IMR-90 (cell line): ENCODE data around the gene CARD19. TPM values are rescaled to one million over a fixed set of nuclear protein-coding genes. Genes with fewer than 3 reads are reported as not detected.

ENCODE experiments used
- ATAC-seq: fragments of 200-7000 bp; cut with Tn5 transposase; 2 replicates; pipeline ENCODE4 v1.9.1; 2020; ENCODE audit warnings: low read depth, mild to moderate bottlenecking, moderate library complexity
- BruUV-seq: library from RNA; stranded (reverse); fragments of 400-500 nt; replicated peaks from 2 replicates; lab custom pipeline; 2021; lab: Mats Ljungman, UMichigan
- CTCF ChIA-PET: fragments of 300-600 bp; formaldehyde crosslinking; extraction: SDS; loops from one replicate; lab custom pipeline; 2021; ENCODE audit warnings: antibody characterized with exemption; lab: Yijun Ruan, JAX
- POLR2A ChIA-PET: fragments of 300-600 bp; sonication (Branson Sonifier 250); formaldehyde crosslinking; loops from one replicate; lab custom pipeline; 2022; ENCODE audit warnings: antibody characterized with exemption; ENCODE audit not compliant: unreplicated experiment; lab: Charles Lee
- DNase-seq: peaks from one replicate; pipeline ENCODE4 v3.0.0; 2013
- H2AFZ ChIP-seq: replicated peaks from 2 replicates; pipeline ENCODE3; 2013; ENCODE audit warnings: low read length, mild to moderate bottlenecking; ENCODE audit not compliant: poor library complexity
- H2AK5ac ChIP-seq: 2 replicates; pipeline ENCODE4 v1.6.1; 2013; ENCODE audit warnings: low read depth, low read length, inconsistent platforms
- H2AK9ac ChIP-seq: replicated peaks from 2 replicates; pipeline ENCODE3; 2013; ENCODE audit warnings: mild to moderate bottlenecking, low read depth, low read length, moderate library complexity; ENCODE audit not compliant: poor library complexity
- H2BK120ac ChIP-seq: 2 replicates; pipeline ENCODE4 v1.6.1; 2013; ENCODE audit warnings: low read depth, low read length, inconsistent platforms
- H2BK15ac ChIP-seq: 3 replicates; pipeline ENCODE4 v1.6.1; 2013; ENCODE audit warnings: low read depth, low read length, inconsistent platforms
- H2BK20ac ChIP-seq: 2 replicates; pipeline ENCODE4 v1.6.1; 2013; ENCODE audit warnings: low read depth, mild to moderate bottlenecking, inconsistent platforms, low read length, moderate library complexity
- H2BK5ac ChIP-seq: 2 replicates; pipeline ENCODE4 v1.6.1; 2013; ENCODE audit warnings: mild to moderate bottlenecking, low read depth, low read length, inconsistent platforms; ENCODE audit not compliant: poor library complexity, severe bottlenecking
- H3K14ac ChIP-seq: replicated peaks from 2 replicates; pipeline ENCODE4 v1.6.1; 2013; ENCODE audit warnings: low read depth, low read length, inconsistent platforms
- H3K18ac ChIP-seq: 2 replicates; pipeline ENCODE4 v1.6.1; 2013; ENCODE audit warnings: low read depth, low read length, control low read depth
- H3K23ac ChIP-seq: 2 replicates; pipeline ENCODE4 v1.6.1; 2013; ENCODE audit warnings: low read depth, low read length, inconsistent platforms
- H3K27ac ChIP-seq: 2 replicates; pipeline ENCODE4 v1.5.1; 2013; ENCODE audit warnings: mild to moderate bottlenecking, control low read depth, low read length; ENCODE audit not compliant: insufficient read depth
- H3K27me3 ChIP-seq: 2 replicates; pipeline ENCODE4 v1.6.1; 2013; ENCODE audit warnings: low read length; ENCODE audit not compliant: control insufficient read depth, insufficient read depth
- H3K36me3 ChIP-seq: 2 replicates; pipeline ENCODE4 v1.6.1; 2013; ENCODE audit warnings: low read length, mixed read lengths; ENCODE audit not compliant: control insufficient read depth, insufficient read depth
- H3K4ac ChIP-seq: 2 replicates; pipeline ENCODE4 v1.6.1; 2013; ENCODE audit warnings: low read depth, low read length, inconsistent platforms
- H3K4me1 ChIP-seq: 2 replicates; pipeline ENCODE4 v1.6.1; 2013; ENCODE audit warnings: low read length, mixed read lengths; ENCODE audit not compliant: control insufficient read depth, insufficient read depth
- H3K4me2 ChIP-seq: 2 replicates; pipeline ENCODE4 v1.6.1; 2013; ENCODE audit warnings: low read depth, mild to moderate bottlenecking, control low read depth, low read length, moderate library complexity
- H3K4me3 ChIP-seq: 2 replicates; pipeline ENCODE4 v1.5.1; 2013; ENCODE audit warnings: low read depth, mild to moderate bottlenecking, control low read depth, low read length, moderate library complexity; ENCODE audit not compliant: insufficient read depth
- H3K56ac ChIP-seq: 2 replicates; pipeline ENCODE4 v1.6.1; 2013; ENCODE audit warnings: low read length, inconsistent platforms; ENCODE audit not compliant: insufficient read depth; ENCODE audit errors: extremely low read depth
- H3K79me1 ChIP-seq, 2 experiments: 2 replicates each; pipeline ENCODE4 v1.6.1; 2013; ENCODE audit warnings: low read length in 2 of 2, inconsistent platforms in 1 of 2, low read depth in 1 of 2
- H3K9ac ChIP-seq: 2 replicates; pipeline ENCODE4 v1.6.1; 2013; ENCODE audit warnings: low read depth, low read length, control low read depth
- H3K9me1 ChIP-seq: 2 replicates; pipeline ENCODE4 v1.6.1; 2013; ENCODE audit warnings: low read length, inconsistent platforms; ENCODE audit not compliant: insufficient read depth
- H3K9me3 ChIP-seq: 2 replicates; pipeline ENCODE4 v1.6.1; 2013; ENCODE audit warnings: low read length; ENCODE audit not compliant: control insufficient read depth, insufficient read depth
- H4K20me1 ChIP-seq: 2 replicates; pipeline ENCODE4 v1.6.1; 2013; ENCODE audit warnings: low read length, inconsistent platforms; ENCODE audit not compliant: insufficient read depth
- H4K5ac ChIP-seq: 2 replicates; pipeline ENCODE4 v1.6.1; 2013; ENCODE audit warnings: mild to moderate bottlenecking, low read depth, low read length, control low read depth
- H4K8ac ChIP-seq, 2 experiments: 2 replicates each; pipeline ENCODE4 v1.6.1; 2013; ENCODE audit warnings: low read depth in 2 of 2, low read length in 2 of 2, control low read depth in 1 of 2, inconsistent platforms in 1 of 2
- H4K91ac ChIP-seq: 2 replicates; pipeline ENCODE4 v1.6.1; 2013; ENCODE audit warnings: low read depth, low read length, inconsistent platforms; ENCODE audit not compliant: insufficient read depth
- BHLHE40 ChIP-seq: fragments of 150-350 bp; IDR thresholded peaks from 2 replicates; pipeline ENCODE4 v1.6.1; 2016; ENCODE audit warnings: mild to moderate bottlenecking, low read depth, low read length
- CHD1 ChIP-seq: IDR thresholded peaks from 2 replicates; pipeline ENCODE4 v1.6.1; 2012; ENCODE audit warnings: low read depth, low read length, improper control_type of control experiment
- ELK1 ChIP-seq: fragments of 150-350 bp; IDR thresholded peaks from 2 replicates; pipeline ENCODE4 v1.6.1; 2016; ENCODE audit warnings: low read depth, mild to moderate bottlenecking, low read length, moderate library complexity, borderline replicate concordance
- FOS ChIP-seq: fragments of 150-350 bp; IDR thresholded peaks from 2 replicates; pipeline ENCODE4 v1.6.1; 2016; ENCODE audit warnings: low read depth, low read length
- MAFK ChIP-seq: IDR thresholded peaks from 2 replicates; pipeline ENCODE4 v1.6.1; 2012; ENCODE audit warnings: low read depth, low read length, improper control_type of control experiment
- NFE2L2 ChIP-seq: fragments of 150-350 bp; IDR thresholded peaks from 2 replicates; pipeline ENCODE4 v1.6.1; 2016; ENCODE audit warnings: low read depth, mild to moderate bottlenecking, low read length
- POLR2A ChIP-seq: IDR thresholded peaks from 2 replicates; pipeline ENCODE4 v1.6.1; 2012; ENCODE audit warnings: mild to moderate bottlenecking, low read depth, low read length
- RAD21 ChIP-seq: IDR thresholded peaks from 2 replicates; pipeline ENCODE4 v1.6.1; 2012; ENCODE audit warnings: low read length, improper control_type of control experiment
- RCOR1 ChIP-seq: IDR thresholded peaks from 2 replicates; pipeline ENCODE4 v1.6.1; 2012; ENCODE audit warnings: mild to moderate bottlenecking, low read length, improper control_type of control experiment; ENCODE audit not compliant: insufficient replicate concordance
- WGBS, 2 experiments: methylation state at CpG; one replicate each; pipeline versions ENCODE4 v1.1.5 to v1.1.7; 2013; ENCODE audit warnings: missing lambda C conversion rate in 2 of 2; ENCODE audit not compliant: insufficient read length in 1 of 2; ENCODE audit errors: extremely low coverage in 2 of 2; 5-methylcytosine and 5-hydroxymethylcytosine counted together
- dilution Hi-C: fragments of 300-500 bp; cut with HindIII; formaldehyde crosslinking; loops from one replicate; pipeline ENCODE4 v1.14.3; 2018; ENCODE audit warnings: low sequenced_read_pairs; ENCODE audit not compliant: unreplicated experiment
- in situ Hi-C: fragments of 300-500 bp; cut with MboI; formaldehyde crosslinking; loops from 3 replicates; pipeline ENCODE4 v1.14.3; 2019; ENCODE audit warnings: low sequenced_read_pairs, inconsistent platforms, mixed read lengths
- intact Hi-C: fragments of 100-400 bp; cut with micrococcal nuclease; formaldehyde crosslinking; loops from 2 replicates; pipeline ENCODE4 v1.10.0; 2022
- polyA plus RNA-seq, 3 experiments: library from polyadenylated mRNA; depleted of rRNA; stranded (reverse); fragments of >200 nt; gene quantifications; 2 replicates each; pipeline ENCODE4 v1.2.3, GENCODE V29; 2012; ENCODE audit warnings: low replicate concordance in 1 of 3
- total RNA-seq: library from RNA; depleted of rRNA; stranded (reverse); fragments of >200 nt; gene quantifications from 2 replicates; pipeline ENCODE4 v1.2.3, GENCODE V29; 2012

CARD19 gene
- total and polyA plus RNA-seq, 2 of the 4 experiments (the other 2 are of a cell fraction), result 17.4 to 111 TPM

- Histone ChIP-seq H3K36me3 (peaks cover 30% of the 10 kb centered on the region), H3K9ac (no peak overlapping the region), H2AK5ac (no peak overlapping the region), H2BK20ac (no peak overlapping the region), H3K27ac (no peak overlapping the region), H3K27me3 (no peaks in the 10 kb centered on the region), H3K18ac (no peak overlapping the region), H3K79me1 (peaks cover 7 to 20% of the 10 kb centered on the region in 2 experiments), H4K20me1 (peaks cover 23% of the 10 kb centered on the region), H2BK120ac (no peak overlapping the region), H2BK15ac (no peak overlapping the region), H4K8ac (no peak overlapping the region), H3K4me2 (no peak overlapping the region), H2AK9ac (no peak overlapping the region), H3K4me1 (peaks cover 6% of the 10 kb centered on the region), H3K4ac (no peak overlapping the region), H3K9me3 (no peaks in the 10 kb centered on the region), H3K23ac (no peak overlapping the region), H3K14ac (no peak overlapping the region), H3K9me1 (peaks cover 4% of the 10 kb centered on the region; the same call in 1 of the 2 replicates), H2BK5ac (no peak overlapping the region), H4K5ac (no peak overlapping the region), H4K91ac (no peak overlapping the region), H2AFZ (peak overlapping the region; percentile 21), H3K4me3 (no peak overlapping the region), H3K56ac (no peak overlapping the region)
- BruUV-seq, result no TSS peak
- in situ Hi-C loops, result loop anchor here (10.0 to 25.0 kb wide), 2 partner anchors 343 to 451 kb away; partner anchors contain the start of genes FAM120A and FAM120AOS
- DNase-seq (peak; percentile 48), ATAC-seq (peak; percentile 12; the same call in 1 of the 2 replicates)
- CTCF ChIA-PET, result no interaction called here
- dilution Hi-C loops, result no loop called here
- WGBS, 2 experiments, result 85% methylated on average over 9 of the region's 18 CpGs; no CpG with 5 or more reads in 1 of the 2 experiments
- intact Hi-C loops, result no loop called here
- POLR2A ChIA-PET, result no interaction called here
- no peak for TF ChIP-seq FOS
- no peak for TF ChIP-seq ELK1
- no peak for TF ChIP-seq RCOR1
- no peak for TF ChIP-seq MAFK
- no peak for TF ChIP-seq BHLHE40
- TF ChIP-seq CHD1, result no peak
- TF ChIP-seq POLR2A, result no peak
- no peak for TF ChIP-seq RAD21
- TF ChIP-seq NFE2L2, result no peak
Measured at GRCh38 chr9:93111371-93112115, 15.5 kb downstream of the CARD19 start.
